GM12891 (cell line): ENCODE results near the gene MRPL47.

ENCODE experiments used
- DNase-seq: peaks from one replicate; pipeline ENCODE4 v3.0.0; 2011; ENCODE audit warnings: low spot score; ENCODE audit not compliant: insufficient read length
- FAIRE-seq: peaks from 2 replicates; lab custom pipeline; 2011; peaks lifted over from hg19 to GRCh38; lab: Jason Lieb, UNC
- PAX5 ChIP-seq: IDR thresholded peaks from 2 replicates; pipeline ENCODE4 v1.6.1; 2011; ENCODE audit warnings: low read length, moderate library complexity, mild to moderate bottlenecking; ENCODE audit not compliant: insufficient read depth, severe bottlenecking
- POLR2A ChIP-seq: IDR thresholded peaks from 2 replicates; pipeline ENCODE4 v1.6.1; 2011; ENCODE audit warnings: low read depth, low read length, control low read depth
- POLR2AphosphoS5 ChIP-seq: IDR thresholded peaks from 2 replicates; pipeline ENCODE4 v1.6.1; 2011; ENCODE audit warnings: low read depth, low read length, control low read depth
- POU2F2 ChIP-seq: IDR thresholded peaks from 2 replicates; pipeline ENCODE4 v1.6.1; 2011; ENCODE audit warnings: low read depth, mild to moderate bottlenecking, control low read depth, low read length, moderate library complexity
- SPI1 ChIP-seq: IDR thresholded peaks from 2 replicates; pipeline ENCODE4 v1.6.1; 2011; ENCODE audit warnings: low read depth, low read length, control low read depth
- TAF1 ChIP-seq: IDR thresholded peaks from 2 replicates; pipeline ENCODE4 v1.6.1; 2011; ENCODE audit warnings: low read depth, low read length, control low read depth

MRPL47 gene

GRCh38 chr3:179630753-179631451 lies 26.5 kb upstream of the MRPL47 start:
- DNase-seq = no peak
- FAIRE-seq = no peak
- TF ChIP-seq PAX5 = no peak
- peak; percentile 75 for TF ChIP-seq SPI1

- TF ChIP-seq PAX5 (no peak), TAF1 (no peak), POLR2A (no peak), SPI1 (no peak), POLR2AphosphoS5 (no peak), POU2F2 (no peak)
Measured at GRCh38 chr3:179624451-179624850, 20.0 kb upstream of the MRPL47 start.

GRCh38 chr3:179622023-179622422 lies 17.6 kb upstream of the MRPL47 start:
- TF ChIP-seq POU2F2 = no peak
- TF ChIP-seq POLR2A = no peak
- DNase-seq (no peak), FAIRE-seq (no peak)

More at GRCh38 chr3:179624451-179624850, 20.0 kb upstream of the MRPL47 start:
- FAIRE-seq = no peak
- DNase-seq = no peak

- peak; percentile 33 for FAIRE-seq
- TF ChIP-seq POLR2AphosphoS5 = no peak
- no peak for TF ChIP-seq SPI1
- no peak for TF ChIP-seq TAF1
- TF ChIP-seq POLR2A = no peak
- no peak for TF ChIP-seq POU2F2
- no peak for TF ChIP-seq PAX5
- no peak for DNase-seq
Measured at GRCh38 chr3:179615458-179616173, 11.2 kb upstream of the MRPL47 start.

- DNase-seq (no peak), FAIRE-seq (no peak)
- TF ChIP-seq PAX5 = no peak
- no peak for TF ChIP-seq POU2F2
- no peak for TF ChIP-seq TAF1
- no peak for TF ChIP-seq POLR2A
- TF ChIP-seq SPI1 = no peak
- no peak for TF ChIP-seq POLR2AphosphoS5
Measured at GRCh38 chr3:179613807-179614206, 9.4 kb upstream of the MRPL47 start.

- TF ChIP-seq SPI1 (no peak), POU2F2 (no peak), POLR2A (no peak), POLR2AphosphoS5 (no peak)
- DNase-seq (no peak), FAIRE-seq (no peak)
Measured at GRCh38 chr3:179610066-179610465, 5.6 kb upstream of the MRPL47 start.

- FAIRE-seq = peak; percentile 81
- DNase-seq = no peak
- TF ChIP-seq PAX5 = no peak
- TF ChIP-seq SPI1 = peak; percentile 85
- no peak for TF ChIP-seq POLR2AphosphoS5
Measured at GRCh38 chr3:179608931-179609720, 4.7 kb upstream of the MRPL47 start.

GRCh38 chr3:179606534-179607085 lies 2.2 kb upstream of the MRPL47 start:
- DNase-seq (no peak), FAIRE-seq (no peak)
- TF ChIP-seq PAX5 (no peak), POLR2A (no peak), TAF1 (no peak), SPI1 (peak; percentile 97), POLR2AphosphoS5 (no peak), POU2F2 (no peak)

- TF ChIP-seq POU2F2 (no peak), PAX5 (no peak), TAF1 (no peak), POLR2AphosphoS5 (no peak), POLR2A (no peak), SPI1 (no peak)
- FAIRE-seq = no peak
- no peak for DNase-seq
Measured at GRCh38 chr3:179603831-179604230, 607 bp downstream of the MRPL47 start.

- FAIRE-seq = no peak
- TF ChIP-seq POU2F2 (no peak), TAF1 (no peak), SPI1 (no peak), PAX5 (no peak), POLR2AphosphoS5 (no peak), POLR2A (no peak)
- no peak for DNase-seq
Measured at GRCh38 chr3:179603321-179603720, 1.1 kb downstream of the MRPL47 start.
